ENCODE results near the gene RASD1. TPM values are rescaled to one million over a fixed set of nuclear protein-coding genes. Genes with fewer than 3 reads are reported as not detected.

Gene RASD1
- total RNA-seq, 1 experiment from 2014 or later, result 59.0 TPM

DNA sequence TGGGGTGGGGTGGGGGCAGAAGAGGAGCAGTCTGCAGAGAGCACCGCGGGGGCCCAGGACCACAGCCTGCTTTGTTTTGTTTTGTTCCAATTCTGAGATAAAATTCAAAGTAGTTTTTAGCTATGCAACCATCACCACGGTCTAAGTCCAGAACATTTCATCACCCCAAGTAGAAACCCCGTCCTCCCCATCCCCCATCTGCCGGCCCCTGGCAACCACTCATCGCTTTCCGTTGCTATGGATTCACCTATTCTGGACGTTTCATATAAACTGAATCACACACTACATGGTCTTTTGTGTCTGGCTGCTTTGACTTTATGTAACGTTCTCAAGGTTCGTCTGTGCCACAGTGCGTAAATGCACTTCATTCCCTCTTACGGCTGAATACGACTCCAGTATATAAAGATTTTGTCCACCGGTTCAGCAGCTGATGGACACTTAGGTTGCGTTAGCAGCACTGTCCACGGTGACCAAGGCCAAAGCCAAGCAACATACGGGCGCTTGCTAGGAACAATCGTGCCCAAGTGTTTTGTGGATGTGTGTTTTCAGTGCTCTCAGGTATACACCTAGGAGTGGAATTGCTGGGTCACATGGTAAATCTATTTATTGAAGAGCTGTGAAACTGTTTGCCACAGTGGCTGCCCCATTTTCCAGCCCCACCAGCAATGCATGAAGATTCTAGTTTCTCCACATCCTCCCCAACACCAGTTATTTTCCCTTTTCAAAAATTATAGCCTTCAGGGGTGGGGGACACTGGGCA lies 27.7 kb upstream of the RASD1 start:
- ChIA-PET POLR2A (ENCODE audit: unreplicated experiment) (no interaction called here), CTCF (interaction anchor here (0.6 kb wide), 1 partner anchor 12 kb away, joined by 4 read pairs; no protein-coding TSS in a partner anchor)
- H3K9me2 ChIP-seq (replicated peaks; ENCODE audit: low read length), result no peaks in the 10 kb centered on the region
- no peaks in the 10 kb centered on the region for H3F3A ChIP-seq (ENCODE audit: low read length, unreplicated experiment)
- H3K9me3 ChIP-seq (ENCODE audit: low read length), result no peaks in the 10 kb centered on the region
- H3K9ac ChIP-seq (ENCODE audit: low read length), result no peak overlapping the region
- H3K27me3 ChIP-seq (ENCODE audit: low read length), result no peaks in the 10 kb centered on the region
- intact Hi-C loops (cut with micrococcal nuclease), result no loop called here
- H3K4me1 ChIP-seq (ENCODE audit: insufficient read depth, low read length), result no peaks in the 10 kb centered on the region
- no peaks in the 10 kb centered on the region for H4K20me1 ChIP-seq (ENCODE audit: low read length)
- no peak overlapping the region for H3K4me3 ChIP-seq (ENCODE audit: low read length)
- TF ChIP-seq EZH2 (IDR thresholded peaks at IDR 0.05; ENCODE audit: low read length, unreplicated experiment), result no peak
- TF ChIP-seq, protein P1, sequence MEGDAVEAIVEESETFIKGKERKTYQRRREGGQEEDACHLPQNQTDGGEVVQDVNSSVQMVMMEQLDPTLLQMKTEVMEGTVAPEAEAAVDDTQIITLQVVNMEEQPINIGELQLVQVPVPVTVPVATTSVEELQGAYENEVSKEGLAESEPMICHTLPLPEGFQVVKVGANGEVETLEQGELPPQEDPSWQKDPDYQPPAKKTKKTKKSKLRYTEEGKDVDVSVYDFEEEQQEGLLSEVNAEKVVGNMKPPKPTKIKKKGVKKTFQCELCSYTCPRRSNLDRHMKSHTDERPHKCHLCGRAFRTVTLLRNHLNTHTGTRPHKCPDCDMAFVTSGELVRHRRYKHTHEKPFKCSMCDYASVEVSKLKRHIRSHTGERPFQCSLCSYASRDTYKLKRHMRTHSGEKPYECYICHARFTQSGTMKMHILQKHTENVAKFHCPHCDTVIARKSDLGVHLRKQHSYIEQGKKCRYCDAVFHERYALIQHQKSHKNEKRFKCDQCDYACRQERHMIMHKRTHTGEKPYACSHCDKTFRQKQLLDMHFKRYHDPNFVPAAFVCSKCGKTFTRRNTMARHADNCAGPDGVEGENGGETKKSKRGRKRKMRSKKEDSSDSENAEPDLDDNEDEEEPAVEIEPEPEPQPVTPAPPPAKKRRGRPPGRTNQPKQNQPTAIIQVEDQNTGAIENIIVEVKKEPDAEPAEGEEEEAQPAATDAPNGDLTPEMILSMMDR (conservative IDR thresholded peaks at IDR 0.05; ENCODE audit: low read depth, low read length), result no peak
- TF ChIP-seq EZH2phosphoT487 (IDR thresholded peaks at IDR 0.05; ENCODE audit: borderline replicate concordance, low read length), result no peak
- ATAC-seq, result no peak
- no peaks in the 10 kb centered on the region for H3K79me2 ChIP-seq (ENCODE audit: low read length)
- H3K4me2 ChIP-seq (ENCODE audit: low read length), result no peak overlapping the region
- no peak overlapping the region for H3K27ac ChIP-seq (ENCODE audit: low read length)
- DNase-seq, result no peak
- no peak overlapping the region for H2AFZ ChIP-seq (ENCODE audit: low read length)
- H3K36me3 ChIP-seq (ENCODE audit: low read depth, low read length), result no peaks in the 10 kb centered on the region
- no TSS peak for BruUV-seq (replicated peaks)

DNA sequence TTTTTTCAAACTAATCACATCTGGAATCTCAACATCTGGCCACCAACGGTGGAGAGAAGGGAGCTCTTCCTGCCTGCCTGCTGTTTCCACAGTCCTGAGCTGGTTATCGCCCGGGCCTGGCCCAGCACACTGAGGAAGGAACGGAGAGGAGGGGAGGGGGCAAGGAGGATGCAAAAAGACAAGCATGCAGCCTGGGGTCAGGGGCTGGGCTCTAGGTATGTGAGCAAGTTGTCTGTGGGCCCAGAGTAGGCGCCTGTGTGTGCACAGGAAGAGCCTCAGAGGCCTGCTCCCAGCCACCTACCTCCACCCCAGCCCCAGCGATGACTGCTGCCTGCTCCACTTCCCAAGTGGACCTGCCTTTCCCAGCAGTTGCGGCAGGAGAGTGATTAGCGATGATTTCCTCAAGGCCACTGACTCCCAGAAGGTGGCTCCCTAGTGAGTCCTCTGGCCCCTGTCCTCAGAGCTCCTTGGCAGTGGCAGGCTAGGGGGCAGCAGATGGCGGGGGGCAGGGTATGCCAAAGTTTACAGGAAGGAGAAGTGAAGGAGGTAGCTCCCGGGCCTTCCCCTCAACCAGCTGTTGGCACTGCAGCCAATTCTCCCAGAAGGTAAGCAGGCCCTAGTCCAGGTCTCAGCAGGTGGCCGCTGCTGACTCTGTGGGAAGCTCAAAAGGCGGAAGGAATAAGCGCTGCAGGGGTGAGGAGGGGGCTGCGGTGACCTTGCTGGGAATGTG lies 27.0 kb upstream of the RASD1 start:
- no peak overlapping the region for H3K4me3 ChIP-seq (ENCODE audit: low read length)
- no peaks in the 10 kb centered on the region for H3K36me3 ChIP-seq (ENCODE audit: low read depth, low read length)
- no peaks in the 10 kb centered on the region for H3K9me3 ChIP-seq (ENCODE audit: low read length)
- H3K27me3 ChIP-seq (ENCODE audit: low read length), result no peaks in the 10 kb centered on the region
- TF ChIP-seq, protein P1 (conservative IDR thresholded peaks at IDR 0.05; ENCODE audit: low read depth, low read length), result no peak
- TF ChIP-seq EZH2 (IDR thresholded peaks at IDR 0.05; ENCODE audit: low read length, unreplicated experiment), result no peak
- no peak for TF ChIP-seq EZH2phosphoT487 (IDR thresholded peaks at IDR 0.05; ENCODE audit: borderline replicate concordance, low read length)
- DNase-seq (no peak), ATAC-seq (no peak)
- H3K27ac ChIP-seq (ENCODE audit: low read length), result no peak overlapping the region
- no peaks in the 10 kb centered on the region for H3K4me1 ChIP-seq (ENCODE audit: insufficient read depth, low read length)
- ChIA-PET CTCF (interaction anchor here (0.6 kb wide), 1 partner anchor 11 kb away, joined by 4 read pairs; no protein-coding TSS in a partner anchor), POLR2A (ENCODE audit: unreplicated experiment) (no interaction called here)
- H2AFZ ChIP-seq (ENCODE audit: low read length), result no peak overlapping the region
- no peak overlapping the region for H3K4me2 ChIP-seq (ENCODE audit: low read length)
- intact Hi-C loops (cut with micrococcal nuclease), result no loop called here
- BruUV-seq (replicated peaks), result no TSS peak
- H3K9ac ChIP-seq (ENCODE audit: low read length), result no peak overlapping the region
- no peaks in the 10 kb centered on the region for H3K79me2 ChIP-seq (ENCODE audit: low read length)
- H3F3A ChIP-seq (ENCODE audit: low read length, unreplicated experiment), result no peaks in the 10 kb centered on the region
- H4K20me1 ChIP-seq (ENCODE audit: low read length), result no peaks in the 10 kb centered on the region
- H3K9me2 ChIP-seq (replicated peaks; ENCODE audit: low read length), result no peaks in the 10 kb centered on the region
